Thoracic aorta (tissue), 2 donors: Measurements from ENCODE around the gene FARP1. TPM values are rescaled to one million over a fixed set of nuclear protein-coding genes. Genes with fewer than 3 reads are reported as not detected.
"Not testable (repeated sequence)": the region's sequence is repeated elsewhere in the genome, so short reads cannot be mapped to it uniquely, and the experiment has no call there.

ENCODE experiments used
- ATAC-seq: fragments of 150-250 bp; one replicate; pipeline ENCODE4 v1.8.0; 2017; ENCODE audit warnings: low read depth; ENCODE audit not compliant: insufficient number of reproducible peaks, low FRiP score
- DNase-seq: peaks from one replicate; pipeline ENCODE4 v3.0.0-alpha.2; 2020; ENCODE audit warnings: low spot score
- H3K27ac ChIP-seq, 2 donors: fragments of 200-600 bp; sonication (generic); 1 replicate in 1 of 2; 2 replicates in 1 of 2; pipeline ENCODE4 v1.5.1; 2016; ENCODE audit warnings: mild to moderate bottlenecking in 2 of 2, moderate library complexity in 2 of 2
- H3K27me3 ChIP-seq: fragments of 200-600 bp; sonication (generic); replicated peaks from 2 replicates; pipeline ENCODE4 v1.6.0; 2016; ENCODE audit warnings: mild to moderate bottlenecking; ENCODE audit not compliant: insufficient read depth
- H3K36me3 ChIP-seq: fragments of 200-600 bp; sonication (generic); one replicate; pipeline ENCODE4 v1.5.1; 2016
- H3K4me1 ChIP-seq, 2 donors: fragments of 200-600 bp; sonication (generic); 1 replicate in 1 of 2; 2 replicates in 1 of 2; pipeline versions ENCODE4 v1.5.1 to v1.6.0; 2016; ENCODE audit warnings: low read depth in 2 of 2, mild to moderate bottlenecking in 1 of 2; ENCODE audit not compliant: control insufficient read depth in 1 of 2
- H3K4me3 ChIP-seq: fragments of 200-600 bp; sonication (generic); 2 replicates; pipeline ENCODE4 v1.5.1; 2016; ENCODE audit warnings: mild to moderate bottlenecking
- H3K9me3 ChIP-seq: fragments of 200-600 bp; sonication (generic); 2 replicates; pipeline ENCODE4 v1.5.1; 2016
- total RNA-seq, 2 donors: library from RNA; depleted of rRNA; stranded (reverse); fragments of >200 nt; gene quantifications; one replicate each; pipeline versions ENCODE4 v1.1.0 to v1.2.3, GENCODE V29; 2016
- TF ChIP-seq, protein P1 (sequence below): fragments of 200-600 bp; sonication (generic); IDR thresholded peaks from one replicate; pipeline ENCODE4 v1.5.1; 2019; ENCODE audit warnings: antibody characterized with exemption

Gene FARP1
- total RNA-seq, 2 donors from 2014 or later, result 17.6 to 30.3 TPM

GRCh38 chr13:98225036-98225940, 82.4 kb downstream of the FARP1 start:
- Histone ChIP-seq H3K4me1 (peaks cover 12 to 21% of the 10 kb centered on the region in 2 donors), H3K27me3 (no peaks in the 10 kb centered on the region), H3K9me3 (no peaks in the 10 kb centered on the region), H3K27ac (no peak overlapping the region), H3K36me3 (no peaks in the 10 kb centered on the region), H3K4me3 (no peak overlapping the region)
- ATAC-seq (no peak), DNase-seq (no peak)
- TF ChIP-seq, protein P1, sequence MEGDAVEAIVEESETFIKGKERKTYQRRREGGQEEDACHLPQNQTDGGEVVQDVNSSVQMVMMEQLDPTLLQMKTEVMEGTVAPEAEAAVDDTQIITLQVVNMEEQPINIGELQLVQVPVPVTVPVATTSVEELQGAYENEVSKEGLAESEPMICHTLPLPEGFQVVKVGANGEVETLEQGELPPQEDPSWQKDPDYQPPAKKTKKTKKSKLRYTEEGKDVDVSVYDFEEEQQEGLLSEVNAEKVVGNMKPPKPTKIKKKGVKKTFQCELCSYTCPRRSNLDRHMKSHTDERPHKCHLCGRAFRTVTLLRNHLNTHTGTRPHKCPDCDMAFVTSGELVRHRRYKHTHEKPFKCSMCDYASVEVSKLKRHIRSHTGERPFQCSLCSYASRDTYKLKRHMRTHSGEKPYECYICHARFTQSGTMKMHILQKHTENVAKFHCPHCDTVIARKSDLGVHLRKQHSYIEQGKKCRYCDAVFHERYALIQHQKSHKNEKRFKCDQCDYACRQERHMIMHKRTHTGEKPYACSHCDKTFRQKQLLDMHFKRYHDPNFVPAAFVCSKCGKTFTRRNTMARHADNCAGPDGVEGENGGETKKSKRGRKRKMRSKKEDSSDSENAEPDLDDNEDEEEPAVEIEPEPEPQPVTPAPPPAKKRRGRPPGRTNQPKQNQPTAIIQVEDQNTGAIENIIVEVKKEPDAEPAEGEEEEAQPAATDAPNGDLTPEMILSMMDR, result no peak

- H3K4me3 ChIP-seq, result no peak overlapping the region
- H3K27ac ChIP-seq, result no peak overlapping the region
- H3K9me3 ChIP-seq, result no peaks in the 10 kb centered on the region
- no peaks in the 10 kb centered on the region for H3K27me3 ChIP-seq
- no peak for DNase-seq
- no peak for ATAC-seq
- TF ChIP-seq, protein P1, result no peak
- H3K36me3 ChIP-seq, result no peaks in the 10 kb centered on the region
- H3K4me1 ChIP-seq, result peaks cover 4 to 9% of the 10 kb centered on the region in 2 donors
Measured at GRCh38 chr13:98226496-98226895, 83.6 kb downstream of the FARP1 start.

- no peak for DNase-seq
- no peak for ATAC-seq
- TF ChIP-seq, protein P1, result no peak
- H3K4me1 ChIP-seq, result no peaks in the 10 kb centered on the region
- no peaks in the 10 kb centered on the region for H3K36me3 ChIP-seq
- H3K27ac ChIP-seq, result no peak overlapping the region
- no peak overlapping the region for H3K4me3 ChIP-seq
- no peaks in the 10 kb centered on the region for H3K9me3 ChIP-seq
- H3K27me3 ChIP-seq, result no peaks in the 10 kb centered on the region
Measured at GRCh38 chr13:98228661-98229341, 85.9 kb downstream of the FARP1 start.

- not testable (repeated sequence) for H3K4me1 ChIP-seq, DNase-seq, H3K9me3 ChIP-seq, H3K27ac ChIP-seq, H3K27me3 ChIP-seq, H3K4me3 ChIP-seq, ATAC-seq, H3K36me3 ChIP-seq
Measured at GRCh38 chr13:98230762-98231161, 87.9 kb downstream of the FARP1 start.

DNA sequence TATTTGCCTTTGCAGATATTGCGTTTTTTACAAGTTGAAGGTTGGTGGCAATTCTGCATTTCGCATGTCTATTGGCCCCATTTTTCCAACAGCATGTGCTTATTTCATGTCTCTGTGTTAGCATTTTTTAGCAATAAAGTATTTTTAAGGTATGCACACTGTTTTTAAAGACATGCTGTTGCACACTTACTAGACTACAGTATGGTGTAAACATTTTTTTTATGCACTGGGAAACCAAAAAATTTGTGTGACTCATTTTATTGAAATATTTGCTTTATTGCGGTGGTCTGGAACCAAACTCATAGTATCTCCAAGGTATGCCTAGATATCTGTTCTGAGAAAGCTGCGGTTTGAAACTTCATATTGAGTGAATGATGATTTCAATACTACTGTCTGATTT, 89.6 kb downstream of the FARP1 start:
- H3K36me3 ChIP-seq, result no peaks in the 10 kb centered on the region
- DNase-seq, result no peak
- no peaks in the 10 kb centered on the region for H3K4me1 ChIP-seq

More for the DNA sequence above, 89.6 kb downstream of the FARP1 start:
- Histone ChIP-seq H3K4me3 (no peak overlapping the region), H3K27me3 (no peaks in the 10 kb centered on the region), H3K9me3 (no peaks in the 10 kb centered on the region), H3K27ac (no peak overlapping the region)
- TF ChIP-seq, protein P1, result no peak
- ATAC-seq, result no peak
